HepG2 (cell line): Measurements from ENCODE around the gene PDLIM7. TPM values are rescaled to one million over a fixed set of nuclear protein-coding genes. Genes with fewer than 3 reads are reported as not detected.

Experiments
- ATAC-seq: fragments of 200-7000 bp; cut with Tn5 transposase; 3 replicates; pipeline ENCODE4 v1.9.1; 2020; ENCODE audit warnings: mild to moderate bottlenecking, moderate library complexity
- BruUV-seq: library from RNA; stranded (reverse); fragments of 400-500 nt; replicated peaks from 2 replicates; lab custom pipeline; 2021; lab: Mats Ljungman, UMichigan
- CTCF ChIA-PET: fragments of 300-600 bp; formaldehyde crosslinking; extraction: SDS; loops from one replicate; lab custom pipeline; 2021; ENCODE audit warnings: low total read pairs, inconsistent platforms, low intra/inter-chr PET ratio; lab: Yijun Ruan, JAX
- POLR2A ChIA-PET: fragments of 350-600 bp; sonication (Branson Sonifier 250); formaldehyde crosslinking; loops from one replicate; lab custom pipeline; 2020; ENCODE audit warnings: antibody characterized with exemption, inconsistent platforms; lab: Yijun Ruan, JAX
- DNase-seq: peaks from one replicate; pipeline ENCODE4 v3.0.0-alpha.2; 2015; ENCODE audit warnings: low spot score
- FAIRE-seq: peaks from 3 replicates; lab custom pipeline; 2011; peaks lifted over from hg19 to GRCh38; lab: Jason Lieb, UNC
- H2AFZ ChIP-seq: one replicate; pipeline ENCODE4 v1.6.1; 2011; ENCODE audit warnings: low read length, inconsistent platforms
- H3K27ac ChIP-seq: fragments of 300-600 bp; 3 replicates; pipeline ENCODE4 v1.8.0; 2011; ENCODE audit warnings: mixed run types, mild to moderate bottlenecking, mixed read lengths, low read length, inconsistent platforms; ENCODE audit not compliant: insufficient read depth; ENCODE audit errors: extremely low read length
- H3K27me3 ChIP-seq, 2 experiments: fragments of 200-600 bp in 1 of 2; 2 replicates in 1 of 2; 3 replicates in 1 of 2; pipeline versions ENCODE4 v1.6.0 to v1.8.0; 2011; ENCODE audit warnings: low read length in 2 of 2, mild to moderate bottlenecking in 2 of 2, moderate library complexity in 2 of 2, inconsistent platforms in 1 of 2; ENCODE audit not compliant: insufficient read depth in 2 of 2, control insufficient read depth in 1 of 2
- H3K36me3 ChIP-seq, 2 experiments: fragments of 200-600 bp in 1 of 2; replicated peaks in 1 of 2; 2 replicates in 1 of 2; 3 replicates in 1 of 2; pipeline versions ENCODE4 v1.5.1 to v1.8.0; 2011; ENCODE audit warnings: low read length in 2 of 2, inconsistent platforms in 1 of 2; ENCODE audit not compliant: insufficient read depth in 2 of 2, control insufficient read depth in 1 of 2
- H3K4me1 ChIP-seq: 2 replicates; pipeline ENCODE4 v1.5.1; 2012; ENCODE audit warnings: low read length, inconsistent platforms; ENCODE audit not compliant: insufficient read depth
- H3K4me2 ChIP-seq: 2 replicates; pipeline ENCODE4 v1.6.0; 2011; ENCODE audit warnings: low read depth, low read length, inconsistent platforms
- H3K4me3 ChIP-seq, 3 experiments: fragments of 200-600 bp in 1 of 3; sonication (generic), shearing (Covaris generic) in 1 of 3; replicated peaks in 1 of 3; 2 replicates each; pipeline ENCODE4 v1.5.1; 2011 to 2016; ENCODE audit warnings: low read length in 3 of 3, inconsistent platforms in 2 of 3, low read depth in 2 of 3, mild to moderate bottlenecking in 2 of 3, control low read depth in 1 of 3, mixed read lengths in 1 of 3; ENCODE audit not compliant: insufficient read depth in 1 of 3
- H3K79me2 ChIP-seq: one replicate; pipeline ENCODE4 v1.6.1; 2011; ENCODE audit warnings: low read length, inconsistent platforms; ENCODE audit not compliant: insufficient read depth
- H3K9ac ChIP-seq: 2 replicates; pipeline ENCODE4 v1.6.0; 2011; ENCODE audit warnings: mild to moderate bottlenecking, low read depth, low read length, inconsistent platforms; ENCODE audit not compliant: insufficient read depth
- H3K9me3 ChIP-seq: 2 replicates; pipeline ENCODE4 v1.5.1; 2012; ENCODE audit warnings: mild to moderate bottlenecking, low read length
- H4K20me1 ChIP-seq: 2 replicates; pipeline ENCODE4 v1.6.0; 2011; ENCODE audit warnings: inconsistent platforms, mild to moderate bottlenecking, low read length, moderate library complexity; ENCODE audit not compliant: insufficient read depth
- IRX3 ChIP-seq: sonication (generic); formaldehyde crosslinking; IDR thresholded peaks from 2 replicates; pipeline ENCODE4 v1.8.1; 2023; ENCODE audit warnings: mild to moderate bottlenecking, low read depth, missing genetic modification reagents, borderline replicate concordance
- ZNF282 ChIP-seq: fragments of 450-650 bp; IDR thresholded peaks from 2 replicates; pipeline ENCODE4 v1.6.1; 2018; ENCODE audit not compliant: partially characterized antibody
- WGBS: methylation state at CpG from one replicate; pipeline ENCODE4 v1.1.6; 2017; ENCODE audit warnings: low lambda C conversion rate; 5-methylcytosine and 5-hydroxymethylcytosine counted together
- in situ Hi-C: cut with HindIII; loops from 2 replicates; pipeline ENCODE4 v1.10.0; 2017; ENCODE audit warnings: low pct_unique_long_range_greater_than_20kb; ENCODE audit not compliant: extremely low pct_ligation_motif_present
- intact Hi-C: fragments of 100-400 bp; cut with micrococcal nuclease; formaldehyde crosslinking; loops from one replicate; pipeline ENCODE4 v1.10.0; 2022; ENCODE audit not compliant: unreplicated experiment
- polyA plus RNA-seq, 8 experiments: library from polyadenylated mRNA; depleted of rRNA in 3 of 8; stranded (reverse) in 7 of 8; unstranded in 1 of 8; fragments of >200 nt; fragmentation: Illumina TruSeq in 4 of 8; extraction: Trizol in 4 of 8; gene quantifications; 2 replicates each; pipeline versions ENCODE4 v1.2.1 to v1.2.3, GENCODE V29; 2011 to 2016; ENCODE audit warnings: low read depth in 4 of 8, missing spikeins in 1 of 8, mixed read lengths in 1 of 8; ENCODE audit not compliant: insufficient read depth in 1 of 8
- total RNA-seq, 5 experiments: library from RNA; depleted of rRNA; stranded (reverse); fragments of >200 nt; fragmentation: Illumina TruSeq; extraction: Trizol; gene quantifications; 2 replicates each; pipeline ENCODE4 v1.2.3, GENCODE V29; 2016; ENCODE audit warnings: low read depth in 1 of 5
- TF ChIP-seq, protein P1 (sequence below): sonication (generic); formaldehyde crosslinking; IDR thresholded peaks from 2 replicates; pipeline ENCODE4 v1.8.1; 2022; ENCODE audit warnings: low read depth, mild to moderate bottlenecking, missing genetic modification reagents

PDLIM7 gene
- total and polyA plus RNA-seq, 2 of the 13 experiments (the other 11 are each of a cell fraction or from before 2014, with no cell fraction given): 21.1 to 31.3 TPM

DNA sequence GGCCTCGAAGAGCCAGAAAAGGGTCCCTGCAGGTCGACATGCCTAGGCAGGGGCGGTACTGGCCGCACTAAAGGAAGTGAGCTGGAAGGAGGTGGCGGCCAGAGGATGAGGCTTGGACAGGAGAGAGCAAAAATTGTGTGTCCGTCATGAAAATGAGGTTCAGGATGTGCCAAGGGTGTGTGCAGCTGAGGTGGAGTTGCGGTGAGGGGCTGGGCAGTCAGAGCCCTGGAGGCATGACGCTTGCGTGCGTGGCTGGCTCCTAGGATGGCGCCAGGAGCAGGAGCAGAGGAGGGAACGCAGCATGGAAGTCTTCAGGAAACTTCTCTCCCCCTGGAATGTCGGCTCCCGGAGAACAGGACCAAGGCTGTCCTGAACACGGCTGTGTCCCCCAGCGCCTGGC, 5.5 kb upstream of the PDLIM7 start:
- 59% methylated on average over 12 of the region's 16 CpGs for WGBS
- intact Hi-C loops (no loop called here), in situ Hi-C loops (no loop called here)
- no peaks in the 10 kb centered on the region for H3K36me3 ChIP-seq
- H3K27ac ChIP-seq: no peak overlapping the region
- H3K27me3 ChIP-seq: peaks cover 2 to 37% of the 10 kb centered on the region in 2 experiments; a peak in 4 of 5 replicates
- no peaks in the 10 kb centered on the region for H3K9me3 ChIP-seq
- no peak for TF ChIP-seq ZNF282
- no peak for TF ChIP-seq IRX3 (CRISPR knock-in tag)
- TF ChIP-seq, protein P1, sequence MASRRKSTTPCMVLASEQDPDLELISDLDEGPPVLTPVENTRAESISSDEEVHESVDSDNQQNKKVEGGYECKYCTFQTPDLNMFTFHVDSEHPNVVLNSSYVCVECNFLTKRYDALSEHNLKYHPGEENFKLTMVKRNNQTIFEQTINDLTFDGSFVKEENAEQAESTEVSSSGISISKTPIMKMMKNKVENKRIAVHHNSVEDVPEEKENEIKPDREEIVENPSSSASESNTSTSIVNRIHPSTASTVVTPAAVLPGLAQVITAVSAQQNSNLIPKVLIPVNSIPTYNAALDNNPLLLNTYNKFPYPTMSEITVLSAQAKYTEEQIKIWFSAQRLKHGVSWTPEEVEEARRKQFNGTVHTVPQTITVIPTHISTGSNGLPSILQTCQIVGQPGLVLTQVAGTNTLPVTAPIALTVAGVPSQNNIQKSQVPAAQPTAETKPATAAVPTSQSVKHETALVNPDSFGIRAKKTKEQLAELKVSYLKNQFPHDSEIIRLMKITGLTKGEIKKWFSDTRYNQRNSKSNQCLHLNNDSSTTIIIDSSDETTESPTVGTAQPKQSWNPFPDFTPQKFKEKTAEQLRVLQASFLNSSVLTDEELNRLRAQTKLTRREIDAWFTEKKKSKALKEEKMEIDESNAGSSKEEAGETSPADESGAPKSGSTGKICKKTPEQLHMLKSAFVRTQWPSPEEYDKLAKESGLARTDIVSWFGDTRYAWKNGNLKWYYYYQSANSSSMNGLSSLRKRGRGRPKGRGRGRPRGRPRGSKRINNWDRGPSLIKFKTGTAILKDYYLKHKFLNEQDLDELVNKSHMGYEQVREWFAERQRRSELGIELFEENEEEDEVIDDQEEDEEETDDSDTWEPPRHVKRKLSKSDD (CRISPR knock-in tag): no peak
- no peak overlapping the region for H3K9ac ChIP-seq
- no TSS peak for BruUV-seq
- DNase-seq (no peak), ATAC-seq (no peak), FAIRE-seq (no peak)
- ChIA-PET CTCF (interaction anchor here (1.1 to 3.7 kb wide), 2 partner anchors 11 to 15 kb away, joined by 4 to 37 read pairs; no protein-coding TSS in a partner anchor), POLR2A (interaction anchor here (1.1 kb wide), 1 partner anchor 26 kb away, joined by 3 read pairs; no protein-coding TSS in a partner anchor)
- H2AFZ ChIP-seq: no peak overlapping the region
- H3K4me1 ChIP-seq: peaks cover 44% of the 10 kb centered on the region
- H3K4me2 ChIP-seq: no peak overlapping the region
- no peaks in the 10 kb centered on the region for H4K20me1 ChIP-seq
- no peaks in the 10 kb centered on the region for H3K79me2 ChIP-seq
- H3K4me3 ChIP-seq: no peak overlapping the region
